ENCODE results near the gene CHST8.

Gene CHST8

GRCh38 chr19:33755099-33756035 lies 133.6 kb downstream of the CHST8 start:
- in situ Hi-C loops (cut with MboI; ENCODE audit: low sequenced_read_pairs): loop anchor here (25.0 kb wide), 1 partner anchor 618 kb away; the partner anchor contains the start of gene WDR88

- in situ Hi-C loops (cut with MboI; ENCODE audit: low sequenced_read_pairs): loop anchor here (25.0 kb wide), 1 partner anchor 619 kb away; the partner anchor contains the start of gene WDR88
Observed at GRCh38 chr19:33756177-33756576, 134.4 kb downstream of the CHST8 start.

- in situ Hi-C loops (cut with MboI; ENCODE audit: low sequenced_read_pairs): loop anchor here (25.0 kb wide), 1 partner anchor 621 kb away; the partner anchor contains the start of gene WDR88
Observed at GRCh38 chr19:33758541-33759013, 136.8 kb downstream of the CHST8 start.

GRCh38 chr19:33759356-33759755 lies 137.6 kb downstream of the CHST8 start:
- in situ Hi-C loops (cut with MboI; ENCODE audit: low sequenced_read_pairs): loop anchor here (25.0 kb wide), 1 partner anchor 622 kb away; the partner anchor contains the start of gene WDR88

- in situ Hi-C loops (cut with MboI; ENCODE audit: low sequenced_read_pairs): loop anchor here (25.0 kb wide), 1 partner anchor 627 kb away; the partner anchor contains the start of gene WDR88
Observed at GRCh38 chr19:33763633-33764371, 142.0 kb downstream of the CHST8 start.

GRCh38 chr19:33766623-33767022 lies 144.9 kb downstream of the CHST8 start:
- in situ Hi-C loops (cut with MboI; ENCODE audit: low sequenced_read_pairs): loop anchor here (25.0 kb wide), 1 partner anchor 629 kb away; the partner anchor contains the start of gene WDR88

GRCh38 chr19:33767898-33768413 lies 146.2 kb downstream of the CHST8 start:
- in situ Hi-C loops (cut with MboI; ENCODE audit: low sequenced_read_pairs): loop anchor here (25.0 kb wide), 1 partner anchor 631 kb away; the partner anchor contains the start of gene WDR88

GRCh38 chr19:33769208-33769607 lies 147.5 kb downstream of the CHST8 start:
- in situ Hi-C loops (cut with MboI; ENCODE audit: low sequenced_read_pairs): loop anchor here (25.0 kb wide), 1 partner anchor 632 kb away; the partner anchor contains the start of gene WDR88

- in situ Hi-C loops (cut with MboI; ENCODE audit: low sequenced_read_pairs): loop anchor here (10.0 to 25.0 kb wide), 3 partner anchors 345 to 633 kb away; partner anchors contain the start of gene WDR88
Observed at GRCh38 chr19:33770107-33770506, 148.4 kb downstream of the CHST8 start.

- in situ Hi-C loops (cut with MboI; ENCODE audit: low sequenced_read_pairs): loop anchor here (10.0 to 25.0 kb wide), 3 partner anchors 347 to 634 kb away; partner anchors contain the start of gene WDR88
Observed at GRCh38 chr19:33771384-33772101, 149.8 kb downstream of the CHST8 start.

- in situ Hi-C loops (cut with MboI; ENCODE audit: low sequenced_read_pairs): loop anchor here (10.0 to 25.0 kb wide), 3 partner anchors 347 to 635 kb away; partner anchors contain the start of gene WDR88
Observed at GRCh38 chr19:33772102-33772857, 150.5 kb downstream of the CHST8 start.

- in situ Hi-C loops (cut with MboI; ENCODE audit: low sequenced_read_pairs): loop anchor here (10.0 to 25.0 kb wide), 3 partner anchors 348 to 636 kb away; partner anchors contain the start of gene WDR88
Observed at GRCh38 chr19:33772858-33773180, 151.1 kb downstream of the CHST8 start.

- in situ Hi-C loops (cut with MboI; ENCODE audit: low sequenced_read_pairs): loop anchor here (10.0 to 25.0 kb wide), 3 partner anchors 349 to 637 kb away; partner anchors contain the start of gene WDR88
Observed at GRCh38 chr19:33773704-33774624, 152.2 kb downstream of the CHST8 start.

GRCh38 chr19:33774751-33775150 lies 153.0 kb downstream of the CHST8 start:
- in situ Hi-C loops (cut with MboI; ENCODE audit: low sequenced_read_pairs): loop anchor here (10.0 to 25.0 kb wide), 4 partner anchors 213 to 637 kb away; partner anchors contain the start of gene WDR88

GRCh38 chr19:33775731-33776487 lies 154.2 kb downstream of the CHST8 start:
- in situ Hi-C loops (cut with MboI; ENCODE audit: low sequenced_read_pairs): loop anchor here (10.0 to 25.0 kb wide), 3 partner anchors 211 to 531 kb away; no protein-coding TSS in a partner anchor

GRCh38 chr19:33777351-33777750 lies 155.6 kb downstream of the CHST8 start:
- in situ Hi-C loops (cut with MboI; ENCODE audit: low sequenced_read_pairs): loop anchor here (10.0 to 25.0 kb wide), 3 partner anchors 210 to 533 kb away; no protein-coding TSS in a partner anchor

GRCh38 chr19:33777753-33778088 lies 156.0 kb downstream of the CHST8 start:
- in situ Hi-C loops (cut with MboI; ENCODE audit: low sequenced_read_pairs): loop anchor here (10.0 to 25.0 kb wide), 3 partner anchors 210 to 533 kb away; no protein-coding TSS in a partner anchor
